HL-60/S4 treated with phorbol 12-myristate 13-acetate at 8.2 ng/mL for 4 days and 3 days (cell line): Measurements from ENCODE around the gene CALCOCO2.

Source experiments
- in situ Hi-C: fragments of 300-500 bp; cut with MboI; formaldehyde crosslinking; loops from 2 replicates; pipeline ENCODE4 v1.15.0; 2022; ENCODE audit warnings: low sequenced_read_pairs

Gene CALCOCO2

DNA sequence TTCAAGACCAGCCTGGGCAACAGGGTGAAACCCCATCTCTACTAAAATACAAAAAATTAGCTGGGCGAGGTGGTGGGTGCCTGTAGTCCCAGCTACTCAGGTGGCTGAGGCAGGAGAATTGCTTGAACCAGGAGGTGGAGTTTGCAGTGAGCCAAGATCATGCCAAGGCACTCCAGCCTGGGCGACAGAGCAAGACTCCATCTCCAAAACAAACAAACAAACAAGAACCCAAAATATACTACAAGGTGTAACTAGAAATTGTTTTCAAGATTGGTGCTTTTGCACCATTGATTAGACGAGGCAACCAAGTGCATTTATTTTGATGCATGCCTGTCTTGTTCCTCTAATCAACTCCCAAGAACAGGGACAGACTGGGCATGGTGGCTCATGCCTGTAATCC lies 41.6 kb downstream of the CALCOCO2 start:
- in situ Hi-C loops, result loop anchor here (10.0 kb wide), 2 partner anchors 68 to 198 kb away; no protein-coding TSS in a partner anchor

DNA sequence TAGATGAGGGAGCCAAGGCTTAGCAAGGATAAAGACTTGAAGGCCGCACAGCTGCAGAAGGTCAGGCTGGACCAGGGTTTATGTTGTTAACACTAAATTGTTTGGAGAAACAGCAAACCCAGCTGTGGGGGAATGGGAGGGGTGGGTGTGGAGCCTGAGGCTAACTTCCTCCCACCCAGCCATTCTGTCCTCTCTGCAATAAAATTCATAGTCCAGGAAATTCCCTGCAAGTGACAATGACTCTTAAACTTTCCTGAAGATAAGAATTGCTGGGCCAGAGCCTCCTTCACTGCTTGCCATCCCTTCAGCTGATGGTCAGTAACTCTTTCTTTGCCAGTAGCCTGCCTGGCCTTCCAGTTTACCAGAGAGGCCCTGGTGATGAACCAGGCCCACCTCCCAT lies 42.4 kb downstream of the CALCOCO2 start:
- in situ Hi-C loops, result loop anchor here (10.0 kb wide), 2 partner anchors 68 to 198 kb away; no protein-coding TSS in a partner anchor

DNA sequence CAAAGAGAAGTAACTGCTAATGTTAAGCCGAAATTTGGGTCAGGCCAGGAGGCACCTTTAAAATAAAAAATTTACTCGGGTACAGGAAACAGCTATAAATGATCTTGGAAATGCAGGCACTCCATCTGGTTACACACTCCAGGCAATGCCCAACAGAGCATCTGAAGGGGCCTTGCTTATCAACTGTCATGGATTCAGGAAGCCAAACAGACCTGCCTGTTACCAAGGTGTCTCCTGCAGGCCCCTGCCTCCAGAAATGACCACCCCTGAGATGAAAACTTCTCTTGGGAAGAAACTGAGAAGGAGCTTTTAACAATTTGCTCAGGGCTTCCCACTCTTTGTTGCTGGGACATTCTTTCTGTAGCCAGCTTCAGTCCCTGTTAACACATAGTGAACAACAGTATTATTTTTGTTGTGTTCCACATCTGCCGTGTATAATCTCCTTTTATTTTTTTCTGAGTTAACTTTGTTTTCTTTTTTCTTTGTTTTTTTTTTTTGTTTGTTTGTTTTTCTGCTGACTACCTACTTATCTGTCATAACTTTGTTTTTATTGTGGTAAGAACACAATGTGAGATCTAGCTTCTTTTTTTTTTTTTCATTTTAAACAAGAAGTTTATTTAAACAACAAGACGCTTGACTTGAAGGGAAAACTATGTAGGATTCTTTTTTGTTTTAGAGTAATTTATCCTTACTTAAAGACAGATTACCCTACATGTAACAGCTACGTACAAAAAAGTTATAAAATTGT lies 43.0 kb downstream of the CALCOCO2 start:
- in situ Hi-C loops, result loop anchor here (10.0 kb wide), 2 partner anchors 69 to 199 kb away; no protein-coding TSS in a partner anchor

GRCh38 chr17:48878920-48879898 lies 48.4 kb downstream of the CALCOCO2 start:
- in situ Hi-C loops, result loop anchor here (10.0 kb wide), 2 partner anchors 74 to 204 kb away; no protein-coding TSS in a partner anchor

GRCh38 chr17:48882272-48882671 lies 51.4 kb downstream of the CALCOCO2 start:
- in situ Hi-C loops, result no loop called here

GRCh38 chr17:48883171-48883570 lies 52.3 kb downstream of the CALCOCO2 start:
- in situ Hi-C loops, result no loop called here

- in situ Hi-C loops, result no loop called here
Observed at GRCh38 chr17:48890086-48890485, 59.3 kb downstream of the CALCOCO2 start.

DNA sequence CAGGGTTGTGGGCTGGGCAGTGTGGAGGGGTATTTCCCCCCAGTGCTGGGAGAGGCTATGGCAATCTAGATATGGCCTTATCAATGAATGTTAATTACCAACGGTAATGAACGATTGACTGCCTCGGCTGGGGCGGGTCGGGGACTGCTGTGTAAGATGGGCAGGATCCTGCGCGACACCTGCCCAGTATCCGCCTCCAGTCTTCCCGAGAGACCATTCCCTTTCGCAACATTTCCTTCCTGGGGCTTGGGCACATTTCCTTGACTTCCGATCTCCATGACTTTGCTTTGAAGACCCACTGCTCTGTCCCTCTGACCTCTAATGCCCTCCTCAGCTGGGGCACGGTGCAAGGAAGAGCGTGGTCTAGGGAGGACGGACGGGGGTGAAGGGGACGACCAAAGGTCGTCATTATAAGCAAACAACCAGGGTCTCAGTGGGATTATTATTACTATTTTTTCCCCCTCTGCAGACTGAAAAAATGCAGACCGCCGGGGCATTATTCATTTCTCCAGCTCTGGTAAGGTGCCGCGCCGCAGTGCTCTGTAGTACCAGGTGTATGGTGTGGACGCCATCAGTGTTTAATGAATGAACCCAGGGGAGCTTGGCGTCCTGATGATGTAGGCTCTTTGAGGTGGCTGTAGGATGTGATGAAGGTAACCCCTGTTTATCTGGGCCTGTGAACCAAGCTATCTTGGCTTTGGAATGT lies 62.3 kb downstream of the CALCOCO2 start:
- in situ Hi-C loops, result no loop called here

DNA sequence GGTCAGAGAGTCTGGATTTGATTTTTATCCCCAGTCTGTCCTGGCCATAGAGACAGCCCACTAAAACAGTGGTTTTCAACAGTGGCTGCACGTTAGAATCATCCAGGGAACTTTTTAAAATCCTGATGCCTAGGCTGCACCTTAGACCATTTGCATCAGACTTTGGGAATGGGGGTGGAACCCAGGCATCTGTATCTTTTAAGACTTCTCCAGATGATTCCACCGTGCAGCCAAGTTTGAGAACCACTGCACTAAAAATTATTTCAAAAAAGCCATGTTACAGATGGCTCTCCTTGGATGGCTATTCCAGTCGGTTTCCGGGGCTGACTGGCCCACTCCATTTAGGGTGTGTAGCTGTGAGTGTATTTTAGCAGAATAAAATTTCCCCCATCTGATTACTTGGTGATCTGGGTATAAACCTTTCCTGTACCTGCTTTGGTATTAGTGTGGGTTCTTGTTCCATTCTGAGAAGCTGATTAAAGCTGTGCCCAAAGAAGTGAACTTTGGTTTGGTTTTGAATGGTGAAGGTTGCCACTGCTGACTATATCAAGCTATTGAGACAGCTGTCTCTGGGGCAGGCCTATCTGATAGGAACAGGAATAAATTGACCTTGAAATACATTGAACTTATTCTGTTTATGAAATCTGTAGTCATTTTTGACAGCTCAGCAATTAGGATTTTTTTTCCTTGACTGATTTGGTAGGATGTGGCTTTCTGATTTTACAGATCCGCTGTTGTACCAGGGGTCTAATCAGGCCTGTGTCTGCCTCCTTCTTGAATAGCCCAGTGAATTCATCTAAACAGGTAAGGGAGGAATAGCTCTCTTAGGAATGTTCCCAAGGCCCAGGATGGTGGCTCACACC lies 63.0 kb downstream of the CALCOCO2 start:
- in situ Hi-C loops, result no loop called here

- in situ Hi-C loops, result no loop called here
Observed at GRCh38 chr17:48894886-48895285, 64.1 kb downstream of the CALCOCO2 start.

DNA sequence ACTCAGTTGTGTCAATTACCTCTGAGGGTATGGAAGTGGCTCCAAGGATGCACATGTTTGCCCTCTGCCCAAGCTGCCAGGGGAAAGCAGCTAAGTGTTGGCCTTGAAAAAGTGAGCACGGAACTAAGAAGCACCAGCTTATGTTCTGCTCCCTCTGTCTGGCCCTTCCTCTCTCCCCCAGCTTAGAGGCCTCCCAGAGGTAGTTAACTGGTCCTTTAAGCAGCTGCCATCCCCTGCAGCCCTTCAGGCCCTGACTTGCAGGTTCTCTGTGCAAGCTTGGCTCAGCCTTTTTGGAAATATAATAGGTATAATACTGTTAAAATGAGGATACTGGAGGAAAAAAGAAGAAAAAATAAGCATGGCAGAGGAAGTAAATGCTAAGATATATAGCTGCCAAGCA lies 70.4 kb downstream of the CALCOCO2 start:
- in situ Hi-C loops, result no loop called here

- in situ Hi-C loops, result no loop called here
Observed at GRCh38 chr17:48903401-48903800, 72.6 kb downstream of the CALCOCO2 start.

DNA sequence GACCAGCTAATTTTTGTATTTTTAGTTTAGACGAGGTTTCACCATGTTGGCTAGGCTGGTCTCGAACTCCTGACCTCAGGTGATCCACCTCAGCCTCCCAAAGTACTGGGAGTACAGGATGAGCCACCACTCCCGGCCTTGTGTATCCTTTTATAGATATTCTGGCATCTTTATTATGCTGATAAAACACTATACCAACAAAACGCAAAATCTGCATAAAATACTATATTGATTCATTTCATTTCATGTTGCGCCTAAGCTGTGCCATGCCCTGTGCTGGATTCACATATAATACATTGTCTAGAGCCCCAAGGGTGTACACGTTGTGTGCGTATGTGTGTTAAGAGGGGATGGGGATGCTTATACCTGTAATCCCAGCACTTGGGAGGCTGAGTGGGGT lies 73.6 kb downstream of the CALCOCO2 start:
- in situ Hi-C loops, result no loop called here

GRCh38 chr17:48905987-48906515 lies 75.2 kb downstream of the CALCOCO2 start:
- in situ Hi-C loops, result no loop called here

DNA sequence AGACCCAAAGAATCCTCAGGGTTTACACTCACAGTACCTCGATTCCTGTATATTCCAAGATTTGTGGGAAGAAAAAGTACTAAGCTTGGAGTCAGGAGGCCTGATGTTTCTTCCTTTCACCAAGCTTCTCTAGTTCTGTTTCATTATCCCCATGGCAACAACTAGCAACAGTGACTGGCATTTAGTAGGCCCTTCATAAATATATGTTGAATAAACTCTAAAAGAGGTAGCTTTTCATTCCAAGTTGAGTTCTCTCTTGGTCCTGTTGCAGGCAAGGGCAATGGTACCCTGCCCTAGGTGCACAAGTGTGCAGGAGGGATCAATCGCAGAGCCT lies 76.8 kb downstream of the CALCOCO2 start:
- in situ Hi-C loops, result no loop called here

- in situ Hi-C loops, result no loop called here
Observed at GRCh38 chr17:48908047-48908843, 77.4 kb downstream of the CALCOCO2 start, which contains the start of gene UBE2Z. Gene UBE2Z (plus strand): TSS chr17:48908407. CDS start chr17:48908504, 97 bp downstream.

DNA sequence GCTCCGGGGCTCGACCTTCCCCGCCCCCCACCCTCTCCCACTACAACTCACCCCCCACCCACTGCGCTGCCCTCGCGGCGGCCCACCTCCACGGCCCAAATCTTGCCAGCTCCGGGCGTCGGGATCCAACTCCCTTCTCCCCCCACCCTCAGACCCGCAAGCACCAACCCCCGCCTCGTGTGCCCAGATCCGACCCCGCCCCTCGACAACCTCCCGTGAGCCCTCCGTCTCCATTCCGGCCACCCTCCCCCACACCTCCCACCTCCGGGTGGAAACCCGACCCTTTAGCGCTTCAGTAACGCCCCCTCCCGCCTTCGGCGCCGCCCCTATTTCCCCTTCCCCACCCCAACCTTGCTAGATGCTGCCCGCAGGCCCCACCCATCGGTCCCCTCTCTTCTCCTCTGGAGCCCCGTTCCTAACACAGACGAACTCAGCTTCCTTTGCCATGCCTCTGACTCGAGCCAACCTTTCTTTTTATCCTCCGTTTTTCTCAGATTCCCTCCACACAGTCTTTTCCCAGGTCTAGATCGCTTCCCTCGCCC lies 78.1 kb downstream of the CALCOCO2 start:
- in situ Hi-C loops, result no loop called here

- in situ Hi-C loops, result no loop called here
Observed at GRCh38 chr17:48909783-48910182, 78.9 kb downstream of the CALCOCO2 start.

DNA sequence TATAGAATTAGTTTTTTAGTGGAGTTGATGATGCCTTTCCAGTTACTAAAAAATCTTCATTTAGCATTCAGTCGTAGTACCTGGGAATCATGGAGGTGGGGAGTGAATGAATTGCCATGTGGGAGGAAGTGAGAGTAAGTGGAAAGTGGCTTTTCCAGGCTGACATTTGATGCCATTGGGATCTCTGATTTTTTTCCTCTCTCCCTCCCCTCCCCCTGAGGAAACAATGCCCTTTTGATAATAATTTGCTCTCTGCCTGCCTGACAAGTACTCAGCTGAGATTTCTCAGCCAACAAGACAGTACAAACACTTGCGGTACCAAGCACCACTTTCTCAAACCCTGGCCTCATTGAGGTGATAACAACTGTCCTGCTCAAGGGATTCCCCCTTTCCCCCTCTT lies 79.5 kb downstream of the CALCOCO2 start:
- in situ Hi-C loops, result no loop called here
